Measurements from ENCODE around the gene UNC45A.

DNA sequence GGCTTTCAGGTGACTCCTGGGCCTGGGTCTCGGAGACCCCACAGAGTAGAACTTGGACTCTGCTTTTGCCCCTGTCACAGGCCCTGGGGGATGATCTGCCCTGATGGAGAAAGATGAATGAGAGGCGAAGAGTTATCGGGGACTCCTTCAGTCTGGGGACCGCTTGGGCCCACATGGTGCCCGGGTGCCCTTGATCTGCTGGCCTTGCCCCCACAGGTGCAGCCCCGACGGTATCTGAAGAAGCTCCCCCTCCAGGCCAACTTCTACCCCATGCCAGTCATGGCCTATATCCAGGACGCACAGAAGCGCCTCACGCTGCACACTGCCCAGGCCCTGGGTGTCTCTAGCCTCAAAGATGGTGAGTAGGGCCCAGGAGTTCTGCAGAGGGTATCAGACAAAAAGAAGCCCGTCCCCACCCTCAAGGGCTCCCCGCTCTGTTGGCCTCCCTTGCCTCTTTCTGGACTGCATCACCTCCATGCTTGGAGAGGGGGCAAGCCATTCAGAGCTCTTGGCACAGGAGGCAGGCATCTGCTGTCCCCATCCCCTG lies 21.6 kb upstream of the UNC45A start:
- TF ChIP-seq POLR2AphosphoS5 (IDR thresholded peaks at IDR 0.05; ENCODE audit: low read depth, low read length) (no peak), TCF7L2 (IDR thresholded peaks at IDR 0.05; ENCODE audit: low read depth, low read length) (no peak), SIN3A (IDR thresholded peaks at IDR 0.05; ENCODE audit: borderline replicate concordance, insufficient read depth, low read depth, low read length) (no peak), REST (IDR thresholded peaks at IDR 0.05; ENCODE audit: insufficient read depth in 1 of 2, low read depth in 2 of 2, low read length in 1 of 2) (no peak)
- TF ChIP-seq, protein P1, sequence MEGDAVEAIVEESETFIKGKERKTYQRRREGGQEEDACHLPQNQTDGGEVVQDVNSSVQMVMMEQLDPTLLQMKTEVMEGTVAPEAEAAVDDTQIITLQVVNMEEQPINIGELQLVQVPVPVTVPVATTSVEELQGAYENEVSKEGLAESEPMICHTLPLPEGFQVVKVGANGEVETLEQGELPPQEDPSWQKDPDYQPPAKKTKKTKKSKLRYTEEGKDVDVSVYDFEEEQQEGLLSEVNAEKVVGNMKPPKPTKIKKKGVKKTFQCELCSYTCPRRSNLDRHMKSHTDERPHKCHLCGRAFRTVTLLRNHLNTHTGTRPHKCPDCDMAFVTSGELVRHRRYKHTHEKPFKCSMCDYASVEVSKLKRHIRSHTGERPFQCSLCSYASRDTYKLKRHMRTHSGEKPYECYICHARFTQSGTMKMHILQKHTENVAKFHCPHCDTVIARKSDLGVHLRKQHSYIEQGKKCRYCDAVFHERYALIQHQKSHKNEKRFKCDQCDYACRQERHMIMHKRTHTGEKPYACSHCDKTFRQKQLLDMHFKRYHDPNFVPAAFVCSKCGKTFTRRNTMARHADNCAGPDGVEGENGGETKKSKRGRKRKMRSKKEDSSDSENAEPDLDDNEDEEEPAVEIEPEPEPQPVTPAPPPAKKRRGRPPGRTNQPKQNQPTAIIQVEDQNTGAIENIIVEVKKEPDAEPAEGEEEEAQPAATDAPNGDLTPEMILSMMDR (IDR thresholded peaks at IDR 0.05) = no peak

Measured in Panc1 (cell line).